NCI-H460 (cell line): ENCODE results near the gene BTG3. TPM values are rescaled to one million over a fixed set of nuclear protein-coding genes. Genes with fewer than 3 reads are reported as not detected.

Experiments used
- DNase-seq: peaks from one replicate; pipeline ENCODE4 v3.0.0-alpha.2; 2016; ENCODE audit warnings: low read depth; ENCODE audit errors: extremely low read depth
- total RNA-seq: library from RNA; depleted of rRNA; stranded (reverse); fragments of >200 nt; shearing (Covaris generic); gene quantifications from 2 replicates; pipeline ENCODE4 v1.2.3, GENCODE V29; 2014

BTG3 gene
- total RNA-seq, 1 experiment from 2014 or later = 43.1 TPM

GRCh38 chr21:17590430-17590829, 22.3 kb downstream of the BTG3 start:
- no peak for DNase-seq

- peak; percentile 35 for DNase-seq
Observed at GRCh38 chr21:17585875-17586450, 26.7 kb downstream of the BTG3 start.

GRCh38 chr21:17583898-17584297, 28.8 kb downstream of the BTG3 start:
- DNase-seq = no peak

GRCh38 chr21:17580319-17580718, 32.4 kb downstream of the BTG3 start:
- no peak for DNase-seq

GRCh38 chr21:17578876-17579275, 33.8 kb downstream of the BTG3 start:
- no peak for DNase-seq

GRCh38 chr21:17578162-17578561, 34.5 kb downstream of the BTG3 start:
- no peak for DNase-seq

- DNase-seq = no peak
Observed at GRCh38 chr21:17577701-17578100, 35.0 kb downstream of the BTG3 start.

- no peak for DNase-seq
Observed at GRCh38 chr21:17576080-17576835, 36.4 kb downstream of the BTG3 start.

- no peak for DNase-seq
Observed at GRCh38 chr21:17575076-17575475, 37.6 kb downstream of the BTG3 start.

GRCh38 chr21:17572431-17572830, 40.3 kb downstream of the BTG3 start:
- DNase-seq = no peak

GRCh38 chr21:17570786-17571185, 41.9 kb downstream of the BTG3 start:
- no peak for DNase-seq

- DNase-seq = no peak
Observed at GRCh38 chr21:17560377-17561025, 52.2 kb downstream of the BTG3 start.

- peak; percentile 33 for DNase-seq
Observed at GRCh38 chr21:17554679-17555465, 57.8 kb downstream of the BTG3 start.

GRCh38 chr21:17554120-17554519, 58.6 kb downstream of the BTG3 start:
- no peak for DNase-seq

GRCh38 chr21:17552410-17552809, 60.3 kb downstream of the BTG3 start:
- DNase-seq = no peak

GRCh38 chr21:17550671-17551308, 61.9 kb downstream of the BTG3 start:
- no peak for DNase-seq

- DNase-seq = no peak
Observed at GRCh38 chr21:17548262-17548661, 64.4 kb downstream of the BTG3 start.

GRCh38 chr21:17545007-17545406, 67.7 kb downstream of the BTG3 start:
- no peak for DNase-seq
